ENCODE measurements around the gene ZNF189.

The ZNF189 gene

DNA sequence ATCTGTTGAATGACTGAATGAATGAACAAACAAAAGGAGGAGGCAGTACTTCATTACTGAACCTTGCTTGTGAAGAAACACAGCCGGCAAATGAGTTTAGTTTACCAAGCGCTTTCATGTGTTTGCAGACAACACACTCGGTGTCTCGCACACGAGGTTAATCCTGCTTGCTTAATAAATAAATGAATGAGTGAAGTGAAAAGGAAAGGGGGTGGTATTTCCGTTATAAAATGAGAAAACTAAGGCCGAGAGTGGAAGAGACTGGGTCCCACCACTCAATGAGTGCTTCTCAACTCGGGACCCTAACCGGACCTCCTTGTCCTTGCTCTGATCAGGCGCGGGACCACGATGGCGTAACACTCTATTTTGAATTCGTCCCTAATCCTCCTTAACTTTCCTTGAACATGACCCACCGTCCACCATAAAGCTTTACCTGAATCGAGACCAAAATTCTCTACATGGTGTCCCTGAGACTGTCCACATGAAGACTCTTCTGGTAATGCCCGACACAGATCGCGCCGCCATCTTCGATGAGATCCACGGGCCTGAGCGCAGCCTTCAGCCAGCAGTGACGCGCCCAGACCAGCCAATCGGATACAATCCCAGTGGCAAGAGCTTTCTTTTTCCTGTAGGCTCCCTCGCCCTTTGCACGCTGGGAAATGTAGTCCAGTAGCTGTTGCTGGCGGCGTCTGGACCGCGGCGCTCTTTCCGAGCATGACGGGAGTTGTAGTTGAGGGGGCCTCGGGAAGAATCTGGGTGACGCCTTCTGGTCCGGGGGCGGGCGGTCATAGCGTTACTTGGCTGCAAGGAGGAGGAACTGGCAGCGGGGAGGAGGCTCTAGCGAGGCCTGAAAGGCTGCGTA lies at the start of gene ZNF189, which contains the start of gene MRPL50:
Gene ZNF189, plus strand, starts transcription at position 784 of the 862 bp plus-strand sequence. CDS start 306 bp downstream, outside the sequence.
Gene MRPL50, minus strand, starts transcription at position 551 of the 862 bp plus-strand sequence. Its CDS starts 26 bp downstream, at position 525.
- DNase-seq (ENCODE audit: low read depth), result peak; percentile 100

DNA sequence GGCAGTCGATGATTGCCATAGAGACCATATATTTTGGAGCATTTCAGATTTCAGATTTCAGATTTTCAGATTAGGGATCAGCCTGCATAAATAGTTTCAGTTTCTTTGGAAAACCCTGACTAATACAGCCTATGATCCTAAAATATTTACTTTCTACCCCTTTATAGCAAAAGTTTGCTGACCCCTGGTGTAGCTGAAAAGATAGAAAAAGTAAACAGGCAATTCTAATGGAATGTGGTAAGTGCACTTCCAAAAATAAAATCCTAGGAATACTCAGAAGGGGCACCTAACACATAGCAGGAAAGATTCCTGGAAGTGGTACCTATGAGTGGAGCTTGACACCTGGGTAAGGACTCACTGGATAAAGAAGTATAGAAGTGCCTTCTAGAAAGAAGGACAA lies 48.4 kb upstream of the ZNF189 start:
- DNase-seq (ENCODE audit: low read depth), result no peak

GRCh38 chr9:101352892-101353463 lies 45.7 kb upstream of the ZNF189 start:
- no peak for DNase-seq (ENCODE audit: low read depth)

- DNase-seq (ENCODE audit: low read depth), result no peak
Measured at GRCh38 chr9:101353683-101354082, 45.0 kb upstream of the ZNF189 start.

- DNase-seq (ENCODE audit: low read depth), result peak; percentile 1
Measured at GRCh38 chr9:101354143-101354764, 44.4 kb upstream of the ZNF189 start.

GRCh38 chr9:101354765-101355708 lies 43.6 kb upstream of the ZNF189 start:
- no peak for DNase-seq (ENCODE audit: low read depth)

DNA sequence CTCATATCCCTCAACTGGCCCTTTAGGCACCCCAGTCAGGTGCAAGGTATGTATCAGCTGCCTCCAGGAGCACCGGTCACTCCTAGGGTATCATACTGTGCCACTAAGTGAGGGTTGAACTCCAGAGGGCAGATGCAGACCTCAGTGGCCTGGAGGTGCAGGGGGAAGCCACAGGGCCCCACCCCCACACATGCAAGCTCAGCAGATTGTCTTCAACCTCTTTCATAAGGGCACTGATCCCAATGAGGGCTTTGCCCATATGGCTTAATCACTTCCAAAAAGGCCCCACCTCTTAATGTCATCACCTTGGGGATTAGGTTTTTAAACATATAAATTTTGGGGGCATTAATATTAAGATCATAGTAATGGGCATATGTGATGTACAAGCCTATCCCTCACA lies 42.0 kb upstream of the ZNF189 start:
- DNase-seq (ENCODE audit: low read depth), result no peak

GRCh38 chr9:101359679-101360078 lies 39.0 kb upstream of the ZNF189 start:
- no peak for DNase-seq (ENCODE audit: low read depth)

GRCh38 chr9:101360647-101361046 lies 38.0 kb upstream of the ZNF189 start:
- DNase-seq (ENCODE audit: low read depth), result no peak

DNA sequence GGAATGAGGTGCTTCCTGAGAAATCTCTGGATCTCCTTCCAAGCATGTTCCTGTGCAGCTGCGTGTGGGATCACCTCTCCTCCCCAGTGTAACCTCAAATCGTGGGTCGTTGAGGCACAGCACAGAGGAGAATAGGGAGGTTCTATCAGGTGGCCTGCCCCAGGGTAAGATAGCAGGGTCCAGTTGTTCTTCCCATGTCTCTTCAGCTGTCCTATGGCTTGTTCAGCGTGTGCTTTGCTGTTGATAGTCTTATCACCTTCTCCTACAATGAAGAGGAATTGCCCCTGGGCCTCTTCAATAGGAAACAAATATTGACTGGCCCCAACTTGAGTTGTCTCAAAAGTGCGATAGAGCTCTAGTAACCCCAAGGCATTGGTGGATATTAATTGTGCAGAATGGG lies 36.2 kb upstream of the ZNF189 start:
- DNase-seq (ENCODE audit: low read depth), result no peak

DNA sequence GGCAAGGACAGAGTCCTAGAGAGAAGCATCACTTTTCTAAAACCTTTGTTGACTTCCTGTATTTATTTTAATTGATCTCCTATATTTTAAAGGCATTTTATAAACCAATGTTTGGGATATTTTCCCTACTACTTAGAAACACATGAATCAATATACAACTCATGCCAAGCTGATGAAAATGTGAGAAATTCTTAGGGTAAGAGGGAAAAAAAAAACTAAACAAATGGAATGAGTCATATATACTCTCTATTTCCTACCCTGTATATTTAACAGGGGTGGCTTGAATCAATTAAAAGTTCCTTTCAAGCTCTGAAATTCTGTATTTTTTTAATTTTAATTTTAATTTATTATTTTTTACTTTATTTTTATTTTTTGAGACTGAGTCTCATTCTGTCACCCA lies 33.5 kb upstream of the ZNF189 start:
- DNase-seq (ENCODE audit: low read depth), result no peak

DNA sequence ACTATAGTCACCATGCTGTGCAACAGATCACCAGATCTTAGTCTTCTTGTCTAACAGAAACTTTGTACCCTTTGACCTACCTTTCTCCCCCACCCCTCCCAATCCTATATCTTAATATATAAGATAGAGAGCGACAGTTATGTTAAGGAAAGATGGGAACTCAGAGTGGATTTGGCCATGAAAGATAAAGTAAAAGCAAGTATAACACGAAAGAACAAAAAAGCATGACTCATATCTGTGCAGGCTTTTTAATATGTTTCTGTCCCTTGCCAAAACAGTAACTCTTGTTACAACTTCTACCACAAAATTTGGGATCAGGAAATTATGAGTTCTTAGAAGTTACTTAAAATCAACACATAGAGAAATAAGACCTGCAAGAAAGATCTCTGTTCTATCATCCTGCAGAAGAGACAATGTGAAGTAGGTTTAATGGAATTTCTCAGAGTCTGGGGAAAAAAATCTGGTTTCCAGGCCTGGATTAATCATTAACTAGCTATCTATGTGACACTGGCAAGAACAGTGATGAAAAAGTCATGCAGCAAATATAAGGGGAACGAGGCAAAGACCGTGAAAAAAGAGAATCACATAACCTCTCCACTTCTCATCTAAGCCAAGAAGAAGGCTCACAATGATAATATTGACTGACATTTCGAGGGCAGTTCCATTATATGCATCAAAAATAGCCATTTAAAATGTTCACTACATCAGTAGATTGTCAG lies 32.5 kb upstream of the ZNF189 start:
- DNase-seq (ENCODE audit: low read depth), result peak; percentile 1

- no peak for DNase-seq (ENCODE audit: low read depth)
Measured at GRCh38 chr9:101367323-101367722, 31.3 kb upstream of the ZNF189 start.

DNA sequence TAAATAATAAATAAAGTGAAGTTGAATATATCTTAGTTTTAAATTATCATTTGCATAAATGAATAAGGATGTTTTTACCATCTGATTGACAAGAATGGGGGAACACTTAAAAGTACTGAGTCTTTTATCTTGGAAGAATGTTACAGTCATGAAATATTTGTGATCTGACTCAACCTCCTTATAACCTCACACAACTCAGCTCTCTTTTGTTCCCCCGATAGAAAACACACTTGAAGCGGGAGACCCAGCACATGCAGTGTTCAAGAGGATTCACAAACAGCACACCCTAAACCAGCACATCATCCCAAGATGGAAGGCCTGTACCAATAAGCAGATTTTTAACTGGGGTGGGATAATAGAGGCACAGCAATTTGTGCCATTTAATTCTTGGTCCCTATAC lies 29.4 kb upstream of the ZNF189 start:
- DNase-seq (ENCODE audit: low read depth), result peak; percentile 47

DNA sequence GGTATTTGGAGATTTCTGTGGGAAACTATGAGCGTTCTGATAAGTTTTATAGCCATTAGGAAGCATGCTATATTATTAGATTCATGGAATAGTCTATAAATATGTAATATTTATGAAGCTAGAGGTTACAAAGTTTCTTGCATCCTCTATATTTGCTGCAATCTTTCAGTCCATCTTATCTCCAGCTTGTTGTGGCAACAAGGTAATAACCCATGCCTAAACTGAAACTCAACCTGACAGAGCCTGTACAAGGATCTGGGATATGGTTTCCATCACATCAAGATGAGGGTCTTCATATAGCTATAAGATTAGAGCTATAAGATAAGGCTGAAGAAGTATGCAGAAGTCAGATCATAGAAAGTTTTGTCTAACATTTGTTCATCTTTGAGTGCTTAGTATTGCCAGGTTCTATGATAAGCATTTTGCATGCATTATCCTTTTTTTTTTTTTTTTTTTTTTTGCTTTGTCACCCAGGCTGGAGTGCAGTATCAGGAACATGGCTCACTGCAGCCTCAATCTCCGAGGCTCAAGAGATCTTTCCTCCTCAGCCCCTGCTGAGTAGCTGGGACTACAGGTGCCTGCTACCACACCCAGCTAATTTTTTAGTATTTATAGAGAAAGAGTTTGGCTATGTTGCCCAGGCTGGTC lies 28.6 kb upstream of the ZNF189 start:
- no peak for DNase-seq (ENCODE audit: low read depth)

DNA sequence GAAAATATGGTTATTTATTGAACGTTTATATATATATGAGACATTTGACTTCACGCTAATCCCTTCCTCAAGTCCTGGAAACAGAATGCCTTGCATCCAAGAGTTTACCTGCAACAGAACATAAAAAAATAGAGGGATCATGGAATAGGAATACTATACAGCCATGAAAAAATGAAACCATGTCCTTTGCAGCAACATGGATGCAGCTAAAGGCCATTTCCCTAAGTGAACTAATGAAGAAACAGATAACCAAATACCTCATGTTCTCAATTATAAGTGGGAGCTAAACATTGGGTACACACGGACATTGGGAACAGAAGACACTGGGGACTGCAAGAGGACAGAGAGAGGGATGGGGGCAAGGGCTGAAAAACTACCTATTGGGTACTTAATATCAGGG lies 26.8 kb upstream of the ZNF189 start:
- DNase-seq (ENCODE audit: low read depth), result no peak

DNA sequence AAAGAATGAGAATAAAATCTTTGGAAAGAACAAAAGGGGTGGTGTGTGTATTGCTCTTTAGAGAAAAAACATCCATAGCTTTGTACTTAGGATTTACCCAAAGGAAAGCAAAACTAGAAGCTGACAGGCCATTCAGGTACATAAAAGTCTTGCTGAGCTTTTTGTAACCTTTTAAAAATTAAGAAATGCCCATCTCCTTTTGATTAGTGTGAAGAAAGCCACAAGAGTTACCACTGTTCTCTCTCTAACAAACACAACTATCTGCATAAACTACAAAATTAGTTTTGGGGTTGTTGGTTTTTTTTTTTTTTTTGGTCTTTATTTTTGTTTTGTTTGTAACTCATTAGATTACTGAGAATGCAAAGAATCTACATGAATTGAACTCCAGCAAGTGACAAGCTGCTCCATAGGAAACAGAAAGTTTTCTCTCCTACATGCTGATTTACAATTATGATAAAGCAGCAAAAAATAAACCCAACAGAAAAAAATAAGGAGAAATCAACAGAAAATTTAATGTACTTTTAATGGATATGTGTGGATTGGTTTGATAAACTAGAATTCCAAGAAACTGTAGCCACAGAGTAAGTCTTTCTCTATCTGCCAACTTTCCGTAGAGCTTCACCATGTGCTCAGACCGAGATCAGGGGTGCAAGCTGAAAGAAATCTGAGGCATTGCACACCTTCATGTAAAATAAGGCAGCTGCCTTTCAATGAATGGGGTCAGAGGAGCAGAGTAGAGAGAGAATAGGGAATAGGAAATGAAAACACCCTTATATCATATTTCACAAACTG lies 26.1 kb upstream of the ZNF189 start:
- DNase-seq (ENCODE audit: low read depth), result no peak

- DNase-seq (ENCODE audit: low read depth), result no peak
Measured at GRCh38 chr9:101375546-101375945, 23.1 kb upstream of the ZNF189 start.

DNA sequence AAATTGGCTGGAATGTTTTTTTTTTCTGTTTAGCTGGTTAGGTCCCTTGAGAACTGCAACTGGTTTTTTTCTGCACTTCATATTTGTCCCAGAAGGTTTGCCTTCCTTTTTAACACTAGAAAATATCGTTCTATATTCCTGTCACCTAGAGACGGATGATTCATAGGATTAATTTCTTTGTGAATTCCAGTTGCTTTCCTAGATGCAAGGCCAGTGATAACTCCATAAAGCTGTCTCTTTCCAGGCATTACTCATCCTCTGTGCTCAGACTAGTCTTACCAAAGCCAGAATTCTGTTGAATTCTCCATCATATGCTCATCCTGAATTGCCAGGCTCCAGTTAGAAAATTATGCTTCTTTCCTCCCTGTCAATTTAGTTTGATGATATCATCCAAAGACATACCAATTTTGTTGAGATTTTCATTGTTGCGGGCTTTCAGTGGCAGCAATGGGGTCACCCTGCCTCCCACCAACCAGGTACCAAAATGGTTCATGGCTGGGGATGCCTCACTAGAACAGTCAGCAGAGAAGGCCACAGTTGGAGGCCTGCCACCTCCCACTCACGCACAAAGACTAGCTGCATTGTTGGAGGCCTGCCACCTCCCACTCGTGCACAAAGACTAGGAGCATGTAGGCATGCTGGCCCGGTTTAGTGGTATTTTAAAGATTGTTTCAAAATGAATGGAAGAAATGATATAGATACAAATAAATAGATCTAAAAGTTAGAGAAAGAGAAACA lies 22.4 kb upstream of the ZNF189 start:
- DNase-seq (ENCODE audit: low read depth), result peak; percentile 64
